ENCODE measurements around the gene CRABP2. TPM values are rescaled to one million over a fixed set of nuclear protein-coding genes. Genes with fewer than 3 reads are reported as not detected.

CRABP2 gene
- total and polyA plus RNA-seq, 2 of the 4 experiments (the other 2 are of a cell fraction): 6.3 to 15.7 TPM

GRCh38 chr1:156700736-156701531 lies 4.4 kb downstream of the CRABP2 start:
- no peak overlapping the region for H3K14ac ChIP-seq (replicated peaks; ENCODE audit: low read depth, low read length)
- H3K36me3 ChIP-seq (ENCODE audit: control insufficient read depth, insufficient read depth, low read length): no peaks in the 10 kb centered on the region
- no peaks in the 10 kb centered on the region for H3K9me1 ChIP-seq (ENCODE audit: insufficient read depth, low read length)
- no peaks in the 10 kb centered on the region for H3K79me1 ChIP-seq (ENCODE audit: low read depth in 1 of 2, low read length in 2 of 2)
- 80% methylated on average over 1 of the region's 8 CpGs; no CpG with 5 or more reads in 1 of the 2 experiments for WGBS, 2 experiments (ENCODE audit: extremely low coverage in 2 of 2, insufficient read length in 1 of 2)
- no peak overlapping the region for H4K5ac ChIP-seq (ENCODE audit: low read depth, low read length)
- in situ Hi-C loops (cut with MboI; ENCODE audit: low sequenced_read_pairs) (no loop called here), intact Hi-C loops (cut with micrococcal nuclease) (no loop called here), dilution Hi-C loops (cut with HindIII; ENCODE audit: low sequenced_read_pairs, unreplicated experiment) (no loop called here)
- no peak overlapping the region for H2AK5ac ChIP-seq (ENCODE audit: low read depth, low read length)
- H4K8ac ChIP-seq (ENCODE audit: low read depth in 2 of 2, low read length in 2 of 2): no peak overlapping the region
- TF ChIP-seq, protein P1, sequence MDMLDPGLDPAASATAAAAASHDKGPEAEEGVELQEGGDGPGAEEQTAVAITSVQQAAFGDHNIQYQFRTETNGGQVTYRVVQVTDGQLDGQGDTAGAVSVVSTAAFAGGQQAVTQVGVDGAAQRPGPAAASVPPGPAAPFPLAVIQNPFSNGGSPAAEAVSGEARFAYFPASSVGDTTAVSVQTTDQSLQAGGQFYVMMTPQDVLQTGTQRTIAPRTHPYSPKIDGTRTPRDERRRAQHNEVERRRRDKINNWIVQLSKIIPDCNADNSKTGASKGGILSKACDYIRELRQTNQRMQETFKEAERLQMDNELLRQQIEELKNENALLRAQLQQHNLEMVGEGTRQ (IDR thresholded peaks at IDR 0.05; ENCODE audit: low read depth, low read length): no peak
- H2BK120ac ChIP-seq (ENCODE audit: low read depth, low read length): no peak overlapping the region
- H4K20me1 ChIP-seq (ENCODE audit: insufficient read depth, low read length): no peaks in the 10 kb centered on the region
- no peaks in the 10 kb centered on the region for H3K9me3 ChIP-seq (ENCODE audit: control insufficient read depth, insufficient read depth, low read length)
- no peak overlapping the region for H2BK20ac ChIP-seq (ENCODE audit: low read depth, low read length)
- DNase-seq (no peak), ATAC-seq (ENCODE audit: low read depth) (no peak)
- no peak overlapping the region for H3K56ac ChIP-seq (ENCODE audit: extremely low read depth, insufficient read depth, low read length)
- H3K27ac ChIP-seq (ENCODE audit: insufficient read depth, low read length): no peak overlapping the region
- ChIA-PET POLR2A (ENCODE audit: unreplicated experiment) (no interaction called here), CTCF (interaction anchor here (1.2 kb wide), 1 partner anchor 12 kb away, joined by 5 read pairs; no protein-coding TSS in a partner anchor)
- H2BK15ac ChIP-seq (ENCODE audit: low read depth, low read length): no peak overlapping the region
- no peak overlapping the region for H2AFZ ChIP-seq (replicated peaks; ENCODE audit: low read length, poor library complexity)
- no peak overlapping the region for H3K9ac ChIP-seq (ENCODE audit: low read depth, low read length)
- no peak overlapping the region for H3K4ac ChIP-seq (ENCODE audit: low read depth, low read length)
- no peak overlapping the region for H2AK9ac ChIP-seq (replicated peaks; ENCODE audit: low read depth, low read length, poor library complexity)
- H4K91ac ChIP-seq (ENCODE audit: insufficient read depth, low read depth, low read length): no peak overlapping the region
- H2BK5ac ChIP-seq (ENCODE audit: low read depth, low read length, poor library complexity, severe bottlenecking): no peak overlapping the region
- H3K4me3 ChIP-seq (ENCODE audit: insufficient read depth, low read depth, low read length): no peak overlapping the region
- no peak overlapping the region for H3K18ac ChIP-seq (ENCODE audit: low read depth, low read length)
- H3K23ac ChIP-seq (ENCODE audit: low read depth, low read length): no peak overlapping the region
- H3K4me1 ChIP-seq (ENCODE audit: control insufficient read depth, insufficient read depth, low read length): peaks cover 15% of the 10 kb centered on the region
- no peak overlapping the region for H3K4me2 ChIP-seq (ENCODE audit: low read depth, low read length)
- no TSS peak for BruUV-seq (replicated peaks)
- H3K27me3 ChIP-seq (ENCODE audit: control insufficient read depth, insufficient read depth, low read length): peaks cover 8% of the 10 kb centered on the region
